RWPE1 (cell line): ENCODE results near the gene C19orf12.
"Not testable (repeated sequence)": the region's sequence is repeated elsewhere in the genome, so short reads cannot be mapped to it uniquely, and the experiment has no call there.

Experiments
- CTCF ChIA-PET: fragments of 350-600 bp; sonication (Branson Sonifier 250); formaldehyde crosslinking; extraction: SDS; loops from one replicate; lab custom pipeline; 2021; lab: Yijun Ruan, JAX
- POLR2A ChIA-PET: fragments of 400-600 bp; formaldehyde crosslinking; extraction: SDS; loops from one replicate; lab custom pipeline; 2020; ENCODE audit warnings: antibody characterized with exemption; ENCODE audit not compliant: low non-redundant PET; lab: Yijun Ruan, JAX
- DNase-seq: peaks from one replicate; pipeline ENCODE4 v3.0.0; 2012; ENCODE audit warnings: low spot score
- H3K27ac ChIP-seq: fragments of 450-650 bp; 2 replicates; pipeline ENCODE4 v1.5.1; 2017
- TF ChIP-seq, protein P1 (sequence below): fragments of 450-650 bp; conservative IDR thresholded peaks from 2 replicates; pipeline ENCODE4 v1.5.1; 2017; ENCODE audit warnings: low read depth, mild to moderate bottlenecking

Gene C19orf12

DNA sequence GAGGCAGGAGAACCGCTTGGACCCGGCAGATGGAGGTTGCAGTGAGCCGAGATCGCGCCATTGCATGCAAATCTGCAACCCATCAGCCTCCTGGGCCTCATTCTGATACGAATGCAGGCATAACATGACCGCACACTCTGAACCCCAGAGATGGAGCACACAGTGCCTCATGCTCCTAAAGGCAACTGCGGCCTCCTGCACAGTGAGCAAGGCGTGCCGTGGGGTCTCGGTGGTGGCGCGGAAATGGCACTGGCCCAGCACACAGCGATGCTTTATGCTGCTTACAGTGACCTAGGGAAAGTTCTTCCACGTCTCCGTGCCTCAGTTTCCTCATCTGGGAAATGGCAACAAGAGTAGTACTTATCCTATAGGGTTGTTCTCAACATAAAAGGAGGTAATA, 2.0 kb upstream of the C19orf12 start:
- ChIA-PET CTCF (interaction anchor here (0.5 to 2.2 kb wide), 21 partner anchors 9 to 158 kb away, joined by 3 to 38 read pairs (median 4); partner anchors contain the start of genes PLEKHF1 and POP4), POLR2A (interaction anchor here (0.5 to 1.8 kb wide), 3 partner anchors 111 to 248 kb away, joined by 4 to 5 read pairs (median 5); partner anchors contain the start of gene POP4)
- TF ChIP-seq, protein P1, sequence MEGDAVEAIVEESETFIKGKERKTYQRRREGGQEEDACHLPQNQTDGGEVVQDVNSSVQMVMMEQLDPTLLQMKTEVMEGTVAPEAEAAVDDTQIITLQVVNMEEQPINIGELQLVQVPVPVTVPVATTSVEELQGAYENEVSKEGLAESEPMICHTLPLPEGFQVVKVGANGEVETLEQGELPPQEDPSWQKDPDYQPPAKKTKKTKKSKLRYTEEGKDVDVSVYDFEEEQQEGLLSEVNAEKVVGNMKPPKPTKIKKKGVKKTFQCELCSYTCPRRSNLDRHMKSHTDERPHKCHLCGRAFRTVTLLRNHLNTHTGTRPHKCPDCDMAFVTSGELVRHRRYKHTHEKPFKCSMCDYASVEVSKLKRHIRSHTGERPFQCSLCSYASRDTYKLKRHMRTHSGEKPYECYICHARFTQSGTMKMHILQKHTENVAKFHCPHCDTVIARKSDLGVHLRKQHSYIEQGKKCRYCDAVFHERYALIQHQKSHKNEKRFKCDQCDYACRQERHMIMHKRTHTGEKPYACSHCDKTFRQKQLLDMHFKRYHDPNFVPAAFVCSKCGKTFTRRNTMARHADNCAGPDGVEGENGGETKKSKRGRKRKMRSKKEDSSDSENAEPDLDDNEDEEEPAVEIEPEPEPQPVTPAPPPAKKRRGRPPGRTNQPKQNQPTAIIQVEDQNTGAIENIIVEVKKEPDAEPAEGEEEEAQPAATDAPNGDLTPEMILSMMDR: no peak
- no peak for DNase-seq
- H3K27ac ChIP-seq: no peak overlapping the region

- ChIA-PET CTCF (interaction anchor here (0.5 to 2.2 kb wide), 32 partner anchors 9 to 1213 kb away, joined by 3 to 38 read pairs (median 4); partner anchors contain the start of genes PLEKHF1 and POP4), POLR2A (interaction anchor here (0.6 to 1.8 kb wide), 3 partner anchors 109 to 1210 kb away, joined by 5 to 6 read pairs (median 5); partner anchors contain the start of gene POP4)
- no peak for DNase-seq
- TF ChIP-seq, protein P1: no peak
- H3K27ac ChIP-seq: peak overlapping the region; percentile 81
These were observed 880 bp upstream of the C19orf12 start for GRCh38 chr19:29715701-29716581.

- TF ChIP-seq, protein P1: no peak
- ChIA-PET POLR2A (no interaction called here), CTCF (interaction anchor here (0.5 kb wide), 1 partner anchor 16 kb away, joined by 3 read pairs; no protein-coding TSS in a partner anchor)
- H3K27ac ChIP-seq: peak overlapping the region; percentile 81
- DNase-seq: peak; percentile 7
These were observed 599 bp downstream of the C19orf12 start for GRCh38 chr19:29714371-29714952.

- POLR2A ChIA-PET: interaction anchor here (0.7 kb wide), 1 partner anchor 137 kb away, joined by 3 read pairs; no protein-coding TSS in a partner anchor
- TF ChIP-seq, protein P1: no peak
- CTCF ChIA-PET: interaction anchor here (0.6 kb wide), 2 partner anchors 17 to 191 kb away, joined by 3 read pairs; no protein-coding TSS in a partner anchor
- no peak for DNase-seq
- H3K27ac ChIP-seq: peak overlapping the region; percentile 81
These were observed 2.1 kb downstream of the C19orf12 start for GRCh38 chr19:29712744-29713516.

GRCh38 chr19:29711584-29712132, 3.4 kb downstream of the C19orf12 start:
- POLR2A ChIA-PET: no interaction called here
- no peak overlapping the region for H3K27ac ChIP-seq
- CTCF ChIA-PET: interaction anchor here (0.6 to 1.0 kb wide), 3 partner anchors 17 to 48 kb away, joined by 3 to 4 read pairs (median 3); no protein-coding TSS in a partner anchor
- TF ChIP-seq, protein P1: no peak
- no peak for DNase-seq

GRCh38 chr19:29709440-29709798, 5.6 kb downstream of the C19orf12 start:
- DNase-seq, H3K27ac ChIP-seq, POLR2A ChIA-PET: not testable (repeated sequence)
- CTCF ChIA-PET: interaction anchor here (1.1 kb wide), 1 partner anchor 15 kb away, joined by 3 read pairs; no protein-coding TSS in a partner anchor
